GM12892 (cell line): Measurements from ENCODE around the gene MADCAM1.

Source experiments
- POLR2AphosphoS5 ChIP-seq: IDR thresholded peaks from 2 replicates; pipeline ENCODE4 v1.6.1; 2011; ENCODE audit warnings: low read depth, low read length, control low read depth
- TAF1 ChIP-seq: IDR thresholded peaks from 2 replicates; pipeline ENCODE4 v1.6.1; 2011; ENCODE audit warnings: low read depth, mild to moderate bottlenecking, control low read depth, low read length, borderline replicate concordance

DNA sequence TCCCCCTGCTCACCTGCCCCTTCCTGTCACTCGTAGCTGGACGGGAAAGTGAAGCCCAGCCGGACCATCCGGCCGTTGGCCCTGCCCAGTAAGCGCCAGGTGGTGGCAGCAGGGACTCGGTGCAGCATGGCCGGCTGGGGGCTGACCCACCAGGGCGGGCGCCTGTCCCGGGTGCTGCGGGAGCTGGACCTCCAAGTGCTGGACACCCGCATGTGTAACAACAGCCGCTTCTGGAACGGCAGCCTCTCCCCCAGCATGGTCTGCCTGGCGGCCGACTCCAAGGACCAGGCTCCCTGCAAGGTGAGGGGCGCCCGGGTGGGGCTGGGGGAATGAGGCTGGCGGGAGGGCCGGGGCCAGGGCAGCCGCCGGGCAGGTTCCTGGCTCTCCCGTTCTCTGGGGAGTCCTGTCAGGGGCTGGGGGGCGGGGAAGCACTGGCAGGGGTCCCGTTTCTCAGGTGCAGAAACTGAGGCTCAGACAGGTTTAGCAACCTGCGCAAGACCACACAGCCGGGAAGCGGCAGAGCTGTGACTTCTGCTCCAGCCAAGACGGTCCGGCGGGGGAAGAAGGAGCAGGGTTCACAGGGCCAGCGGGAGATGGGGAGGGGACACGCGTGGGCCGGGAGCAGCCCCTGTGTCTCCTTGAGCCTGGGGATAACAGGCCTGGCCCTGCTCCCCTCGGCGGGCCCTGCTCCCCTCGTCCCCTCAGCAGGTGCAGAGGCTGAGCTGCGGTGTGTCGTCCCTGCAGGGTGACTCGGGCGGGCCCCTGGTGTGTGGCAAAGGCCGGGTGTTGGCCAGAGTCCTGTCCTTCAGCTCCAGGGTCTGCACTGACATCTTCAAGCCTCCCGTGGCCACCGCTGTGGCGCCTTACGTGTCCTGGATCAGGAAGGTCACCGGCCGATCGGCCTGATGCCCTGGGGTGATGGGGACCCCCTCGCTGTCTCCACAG lies 52.9 kb downstream of the MADCAM1 start:
- TF ChIP-seq POLR2AphosphoS5 (no peak), TAF1 (no peak)
